Coronary artery (tissue), 2 donors: ENCODE data around the gene SDE2.

Experiments
- DNase-seq: peaks from one replicate; pipeline ENCODE4 v3.0.0-alpha.2; 2017; ENCODE audit warnings: low spot score
- H3K27ac ChIP-seq, 2 donors: fragments of 200-600 bp; sonication (generic); one replicate each; pipeline ENCODE4 v1.5.1; 2016 to 2019
- H3K4me3 ChIP-seq: fragments of 200-600 bp; sonication (generic); 2 replicates; pipeline ENCODE4 v1.5.1; 2016; ENCODE audit warnings: mild to moderate bottlenecking, moderate library complexity
- CTCF ChIP-seq: fragments of 200-600 bp; sonication (generic); IDR thresholded peaks from one replicate; pipeline ENCODE4 v1.5.1; 2019; ENCODE audit warnings: antibody characterized with exemption

SDE2 gene

GRCh38 chr1:225999227-225999911 lies at the start of gene SDE2:
TSS of gene SDE2 (minus strand) at chr1:225999343. CDS start at chr1:225999312, 31 bp downstream.
- peak; percentile 100 for DNase-seq
- Histone ChIP-seq H3K4me3 (peak within 1 kb of the TSS; percentile 93), H3K27ac (peak within 1 kb of the TSS; percentile 90 to 96)
- TF ChIP-seq CTCF = no peak

- no peak for TF ChIP-seq CTCF
- H3K27ac ChIP-seq = no peak overlapping the region
- H3K4me3 ChIP-seq = no peak overlapping the region
- DNase-seq = no peak
Measured at GRCh38 chr1:226048886-226049285, 49.7 kb upstream of the SDE2 start.

- TF ChIP-seq CTCF = no peak
- no peak overlapping the region for H3K27ac ChIP-seq
- no peak overlapping the region for H3K4me3 ChIP-seq
- DNase-seq = no peak
Measured at GRCh38 chr1:226047495-226047894, 48.4 kb upstream of the SDE2 start.

- TF ChIP-seq CTCF = no peak
- H3K4me3 ChIP-seq = no peak overlapping the region
- no peak overlapping the region for H3K27ac ChIP-seq
- DNase-seq = no peak
Measured at GRCh38 chr1:226046240-226046639, 47.1 kb upstream of the SDE2 start.

GRCh38 chr1:226044514-226045101 lies 45.5 kb upstream of the SDE2 start:
- no peak overlapping the region for H3K4me3 ChIP-seq
- TF ChIP-seq CTCF = no peak
- no peak for DNase-seq
- no peak overlapping the region for H3K27ac ChIP-seq

- Histone ChIP-seq H3K4me3 (no peak overlapping the region), H3K27ac (no peak overlapping the region)
- no peak for TF ChIP-seq CTCF
- DNase-seq = no peak
Measured at GRCh38 chr1:226041419-226041818, 42.3 kb upstream of the SDE2 start.

GRCh38 chr1:226038661-226039060 lies 39.5 kb upstream of the SDE2 start:
- Histone ChIP-seq H3K4me3 (no peak overlapping the region), H3K27ac (no peak overlapping the region)
- DNase-seq = no peak
- no peak for TF ChIP-seq CTCF
